ENCODE data around the gene KRT72.

KRT72 gene

GRCh38 chr12:52551216-52551865, 49.9 kb downstream of the KRT72 start:
- H3K27me3 ChIP-seq (ENCODE audit: low read length) = no peaks in the 10 kb centered on the region

GRCh38 chr12:52546126-52546525, 55.1 kb downstream of the KRT72 start:
- Histone ChIP-seq H3K27ac (ENCODE audit: low read depth, low read length) (no peak overlapping the region), H3K36me3 (ENCODE audit: low read length) (no peaks in the 10 kb centered on the region), H3K79me2 (ENCODE audit: insufficient read depth, low read length) (no peaks in the 10 kb centered on the region), H3K9ac (ENCODE audit: low read length) (no peak overlapping the region), H3K4me2 (ENCODE audit: low read depth, low read length, poor library complexity, severe bottlenecking) (no peak overlapping the region), H3K9me2 (replicated peaks; ENCODE audit: insufficient read depth, low read length) (no peaks in the 10 kb centered on the region), H2AFZ (ENCODE audit: low read depth, low read length, severe bottlenecking) (no peak overlapping the region), H3K4me3 (ENCODE audit: insufficient read depth, low read length, poor library complexity, severe bottlenecking) (no peak overlapping the region), H3F3A (ENCODE audit: insufficient read depth) (no peaks in the 10 kb centered on the region), H3K27me3 (ENCODE audit: low read length) (no peaks in the 10 kb centered on the region), H4K20me1 (ENCODE audit: low read depth, low read length) (no peaks in the 10 kb centered on the region), H3K9me3 (ENCODE audit: insufficient read depth, low read length) (no peaks in the 10 kb centered on the region)
- TF ChIP-seq, protein P1, sequence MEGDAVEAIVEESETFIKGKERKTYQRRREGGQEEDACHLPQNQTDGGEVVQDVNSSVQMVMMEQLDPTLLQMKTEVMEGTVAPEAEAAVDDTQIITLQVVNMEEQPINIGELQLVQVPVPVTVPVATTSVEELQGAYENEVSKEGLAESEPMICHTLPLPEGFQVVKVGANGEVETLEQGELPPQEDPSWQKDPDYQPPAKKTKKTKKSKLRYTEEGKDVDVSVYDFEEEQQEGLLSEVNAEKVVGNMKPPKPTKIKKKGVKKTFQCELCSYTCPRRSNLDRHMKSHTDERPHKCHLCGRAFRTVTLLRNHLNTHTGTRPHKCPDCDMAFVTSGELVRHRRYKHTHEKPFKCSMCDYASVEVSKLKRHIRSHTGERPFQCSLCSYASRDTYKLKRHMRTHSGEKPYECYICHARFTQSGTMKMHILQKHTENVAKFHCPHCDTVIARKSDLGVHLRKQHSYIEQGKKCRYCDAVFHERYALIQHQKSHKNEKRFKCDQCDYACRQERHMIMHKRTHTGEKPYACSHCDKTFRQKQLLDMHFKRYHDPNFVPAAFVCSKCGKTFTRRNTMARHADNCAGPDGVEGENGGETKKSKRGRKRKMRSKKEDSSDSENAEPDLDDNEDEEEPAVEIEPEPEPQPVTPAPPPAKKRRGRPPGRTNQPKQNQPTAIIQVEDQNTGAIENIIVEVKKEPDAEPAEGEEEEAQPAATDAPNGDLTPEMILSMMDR (IDR thresholded peaks at IDR 0.05; ENCODE audit: insufficient read depth, low read length, poor library complexity, severe bottlenecking) = no peak
- TF ChIP-seq EZH2phosphoT487 (conservative IDR thresholded peaks at IDR 0.05; ENCODE audit: low read length) = no peak

More at GRCh38 chr12:52551216-52551865, 49.9 kb downstream of the KRT72 start:
- H3K4me2 ChIP-seq (ENCODE audit: low read depth, low read length, poor library complexity, severe bottlenecking) = no peak overlapping the region
- H3K4me3 ChIP-seq (ENCODE audit: insufficient read depth, low read length, poor library complexity, severe bottlenecking) = no peak overlapping the region
- no peak overlapping the region for H3K27ac ChIP-seq (ENCODE audit: low read depth, low read length)
- no peaks in the 10 kb centered on the region for H4K20me1 ChIP-seq (ENCODE audit: low read depth, low read length)
- TF ChIP-seq EZH2phosphoT487 (conservative IDR thresholded peaks at IDR 0.05; ENCODE audit: low read length) = no peak
- no peak overlapping the region for H3K9ac ChIP-seq (ENCODE audit: low read length)
- H3F3A ChIP-seq (ENCODE audit: insufficient read depth) = no peaks in the 10 kb centered on the region
- no peaks in the 10 kb centered on the region for H3K79me2 ChIP-seq (ENCODE audit: insufficient read depth, low read length)
- no peak overlapping the region for H2AFZ ChIP-seq (ENCODE audit: low read depth, low read length, severe bottlenecking)
- H3K36me3 ChIP-seq (ENCODE audit: low read length) = no peaks in the 10 kb centered on the region
- no peaks in the 10 kb centered on the region for H3K9me3 ChIP-seq (ENCODE audit: insufficient read depth, low read length)
- no peaks in the 10 kb centered on the region for H3K9me2 ChIP-seq (replicated peaks; ENCODE audit: insufficient read depth, low read length)

- Histone ChIP-seq H3K79me2 (ENCODE audit: insufficient read depth, low read length) (no peaks in the 10 kb centered on the region), H3K9ac (ENCODE audit: low read length) (no peak overlapping the region), H3K4me2 (ENCODE audit: low read depth, low read length, poor library complexity, severe bottlenecking) (no peak overlapping the region), H4K20me1 (ENCODE audit: low read depth, low read length) (no peaks in the 10 kb centered on the region), H3K36me3 (ENCODE audit: low read length) (no peaks in the 10 kb centered on the region), H3F3A (ENCODE audit: insufficient read depth) (no peaks in the 10 kb centered on the region), H3K4me3 (ENCODE audit: insufficient read depth, low read length, poor library complexity, severe bottlenecking) (no peak overlapping the region), H3K9me2 (replicated peaks; ENCODE audit: insufficient read depth, low read length) (no peaks in the 10 kb centered on the region), H2AFZ (ENCODE audit: low read depth, low read length, severe bottlenecking) (no peak overlapping the region), H3K9me3 (ENCODE audit: insufficient read depth, low read length) (no peaks in the 10 kb centered on the region), H3K27me3 (ENCODE audit: low read length) (no peaks in the 10 kb centered on the region), H3K27ac (ENCODE audit: low read depth, low read length) (no peak overlapping the region)
- no peak for TF ChIP-seq EZH2phosphoT487 (conservative IDR thresholded peaks at IDR 0.05; ENCODE audit: low read length)
- TF ChIP-seq, protein P1 (IDR thresholded peaks at IDR 0.05; ENCODE audit: insufficient read depth, low read length, poor library complexity, severe bottlenecking) = no peak
Measured at GRCh38 chr12:52543985-52544883, 57.0 kb downstream of the KRT72 start.
